ENCODE results near the gene JARID2. TPM values are rescaled to one million over a fixed set of nuclear protein-coding genes. Genes with fewer than 3 reads are reported as not detected.

The JARID2 gene
- total and polyA plus RNA-seq, 12 donors: 2.3 to 11.6 (median 8.7) TPM

- TF ChIP-seq CTCF (IDR thresholded peaks at IDR 0.05): no peak
- H3K36me3 ChIP-seq: peaks cover 0 to 6% (median 0%) of the 10 kb centered on the region in 9 donors
- peaks cover 22 to 67% (median 60%) of the 10 kb centered on the region in 9 donors for H3K4me1 ChIP-seq
- H3K27me3 ChIP-seq: no peaks in the 10 kb centered on the region
- no peak for ATAC-seq
- no peaks in the 10 kb centered on the region for H3K9me3 ChIP-seq
- 89 to 92% methylated on average over 1 of the region's 1 CpG for WGBS, 2 donors
- intact Hi-C loops (cut with DNase I): loop anchor here in 3 of 10 donors (5.0 to 10.0 kb wide), 3 partner anchors 173 to 1055 kb away; no protein-coding TSS in a partner anchor
- no peak overlapping the region for H3K4me3 ChIP-seq
- H3K27ac ChIP-seq: peak overlapping the region in 5 of 10 donors; percentile 40 to 84 (median 61)
- DNase-seq: no peak
Measured at GRCh38 chr6:15269619-15270018, 23.8 kb downstream of the JARID2 start.

- H3K4me3 ChIP-seq: no peak overlapping the region
- H3K4me1 ChIP-seq: peaks cover 22 to 66% (median 60%) of the 10 kb centered on the region in 9 donors
- intact Hi-C loops (cut with DNase I): no loop called here
- H3K27me3 ChIP-seq: no peaks in the 10 kb centered on the region
- peaks cover 0 to 6% (median 0%) of the 10 kb centered on the region in 9 donors for H3K36me3 ChIP-seq
- no peak for TF ChIP-seq CTCF (IDR thresholded peaks at IDR 0.05)
- H3K27ac ChIP-seq: no peak overlapping the region
- WGBS, 2 donors: 97% methylated on average over 2 of the region's 2 CpGs
- DNase-seq: no peak
- no peaks in the 10 kb centered on the region for H3K9me3 ChIP-seq
- no peak for ATAC-seq
Measured at GRCh38 chr6:15270402-15270801, 24.5 kb downstream of the JARID2 start.

GRCh38 chr6:15272562-15272961 lies 26.7 kb downstream of the JARID2 start:
- no peaks in the 10 kb centered on the region for H3K9me3 ChIP-seq
- no peak for TF ChIP-seq CTCF (IDR thresholded peaks at IDR 0.05)
- 97 to 98% methylated on average over 1 of the region's 1 CpG for WGBS, 2 donors
- DNase-seq (no peak), ATAC-seq (no peak)
- H3K4me3 ChIP-seq: no peak overlapping the region
- H3K4me1 ChIP-seq: peaks cover 8 to 63% (median 58%) of the 10 kb centered on the region in 9 donors
- H3K27me3 ChIP-seq: no peaks in the 10 kb centered on the region
- H3K36me3 ChIP-seq: peaks cover 0 to 6% (median 0%) of the 10 kb centered on the region in 9 donors
- intact Hi-C loops (cut with DNase I): no loop called here
- no peak overlapping the region for H3K27ac ChIP-seq

- Histone ChIP-seq H3K36me3 (peaks cover 0 to 6% (median 0%) of the 10 kb centered on the region in 9 donors), H3K27me3 (no peaks in the 10 kb centered on the region), H3K4me3 (no peak overlapping the region), H3K27ac (no peak overlapping the region), H3K9me3 (no peaks in the 10 kb centered on the region), H3K4me1 (peaks cover 0 to 59% (median 46%) of the 10 kb centered on the region in 9 donors)
- WGBS, 2 donors: 71 to 82% methylated on average over 2 of the region's 2 CpGs
- intact Hi-C loops (cut with DNase I): no loop called here
- DNase-seq (no peak), ATAC-seq (peak in 5 of 8 donors; percentile 19 to 56 (median 36))
- TF ChIP-seq CTCF (IDR thresholded peaks at IDR 0.05): peak in 6 of 9 donors; percentile 16 to 48 (median 38)
Measured at GRCh38 chr6:15274692-15275387, 29.0 kb downstream of the JARID2 start.

All from heart right ventricle (tissue), 16 donors.